GM12801 (cell line): ENCODE measurements around the gene DIPK2B.

Source experiments
- TF ChIP-seq, protein P1 (sequence below): IDR thresholded peaks from one replicate; pipeline ENCODE4 v1.5.1; 2011; ENCODE audit warnings: control low read depth; ENCODE audit not compliant: insufficient read length; ENCODE audit errors: extremely low read depth

Gene DIPK2B

GRCh38 chrX:45164021-45164621 is 36.6 kb downstream of the DIPK2B start:
- TF ChIP-seq, protein P1, sequence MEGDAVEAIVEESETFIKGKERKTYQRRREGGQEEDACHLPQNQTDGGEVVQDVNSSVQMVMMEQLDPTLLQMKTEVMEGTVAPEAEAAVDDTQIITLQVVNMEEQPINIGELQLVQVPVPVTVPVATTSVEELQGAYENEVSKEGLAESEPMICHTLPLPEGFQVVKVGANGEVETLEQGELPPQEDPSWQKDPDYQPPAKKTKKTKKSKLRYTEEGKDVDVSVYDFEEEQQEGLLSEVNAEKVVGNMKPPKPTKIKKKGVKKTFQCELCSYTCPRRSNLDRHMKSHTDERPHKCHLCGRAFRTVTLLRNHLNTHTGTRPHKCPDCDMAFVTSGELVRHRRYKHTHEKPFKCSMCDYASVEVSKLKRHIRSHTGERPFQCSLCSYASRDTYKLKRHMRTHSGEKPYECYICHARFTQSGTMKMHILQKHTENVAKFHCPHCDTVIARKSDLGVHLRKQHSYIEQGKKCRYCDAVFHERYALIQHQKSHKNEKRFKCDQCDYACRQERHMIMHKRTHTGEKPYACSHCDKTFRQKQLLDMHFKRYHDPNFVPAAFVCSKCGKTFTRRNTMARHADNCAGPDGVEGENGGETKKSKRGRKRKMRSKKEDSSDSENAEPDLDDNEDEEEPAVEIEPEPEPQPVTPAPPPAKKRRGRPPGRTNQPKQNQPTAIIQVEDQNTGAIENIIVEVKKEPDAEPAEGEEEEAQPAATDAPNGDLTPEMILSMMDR = no peak

GRCh38 chrX:45157647-45158046 is 43.0 kb downstream of the DIPK2B start:
- TF ChIP-seq, protein P1 = no peak

GRCh38 chrX:45154462-45154861 is 46.2 kb downstream of the DIPK2B start:
- TF ChIP-seq, protein P1 = no peak

- TF ChIP-seq, protein P1 = no peak
Measured at GRCh38 chrX:45154033-45154360, 46.7 kb downstream of the DIPK2B start.
